ENCODE results near the gene PHLPP2. TPM values are rescaled to one million over a fixed set of nuclear protein-coding genes. Genes with fewer than 3 reads are reported as not detected.

PHLPP2 gene
- total RNA-seq, 1 donor from 2014 or later = 8.4 TPM

DNA sequence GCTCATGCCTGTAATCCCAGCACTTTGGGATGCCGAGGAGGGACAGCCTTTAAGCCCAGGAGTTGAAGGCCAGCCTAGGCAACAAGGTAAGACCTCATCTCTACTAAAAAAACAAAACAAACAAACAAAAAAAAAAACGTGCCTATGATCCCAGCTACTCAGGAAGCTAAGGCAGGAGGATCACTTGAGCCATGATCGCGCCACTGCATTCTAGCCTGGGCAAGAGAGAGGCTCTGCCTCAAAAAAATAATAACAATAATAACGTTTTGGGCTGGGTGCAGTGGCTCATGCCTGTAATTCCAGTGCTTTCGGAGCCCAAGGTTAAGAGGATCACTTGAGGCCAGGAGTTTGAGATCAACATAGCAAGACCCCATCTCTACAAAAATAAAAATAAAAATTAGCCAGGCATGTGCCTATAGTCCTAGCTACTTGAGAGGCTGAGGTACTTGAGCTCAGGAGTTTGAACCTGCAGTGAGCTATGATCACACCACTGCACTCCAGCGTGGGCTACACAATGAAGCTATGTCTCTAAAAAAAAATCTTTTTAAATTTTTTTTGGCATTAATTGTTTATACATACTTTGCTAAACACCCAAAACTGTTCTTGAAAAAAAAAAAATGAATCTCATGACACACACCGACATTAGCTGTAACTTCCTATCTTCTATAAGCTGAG, 3.3 kb downstream of the PHLPP2 start:
- no peaks in the 10 kb centered on the region for H3K36me3 ChIP-seq
- H3K27ac ChIP-seq = no peak overlapping the region
- no peak for DNase-seq (ENCODE audit: low spot score in 2 of 2)
- no peaks in the 10 kb centered on the region for H3K27me3 ChIP-seq
- TF ChIP-seq, protein P1, sequence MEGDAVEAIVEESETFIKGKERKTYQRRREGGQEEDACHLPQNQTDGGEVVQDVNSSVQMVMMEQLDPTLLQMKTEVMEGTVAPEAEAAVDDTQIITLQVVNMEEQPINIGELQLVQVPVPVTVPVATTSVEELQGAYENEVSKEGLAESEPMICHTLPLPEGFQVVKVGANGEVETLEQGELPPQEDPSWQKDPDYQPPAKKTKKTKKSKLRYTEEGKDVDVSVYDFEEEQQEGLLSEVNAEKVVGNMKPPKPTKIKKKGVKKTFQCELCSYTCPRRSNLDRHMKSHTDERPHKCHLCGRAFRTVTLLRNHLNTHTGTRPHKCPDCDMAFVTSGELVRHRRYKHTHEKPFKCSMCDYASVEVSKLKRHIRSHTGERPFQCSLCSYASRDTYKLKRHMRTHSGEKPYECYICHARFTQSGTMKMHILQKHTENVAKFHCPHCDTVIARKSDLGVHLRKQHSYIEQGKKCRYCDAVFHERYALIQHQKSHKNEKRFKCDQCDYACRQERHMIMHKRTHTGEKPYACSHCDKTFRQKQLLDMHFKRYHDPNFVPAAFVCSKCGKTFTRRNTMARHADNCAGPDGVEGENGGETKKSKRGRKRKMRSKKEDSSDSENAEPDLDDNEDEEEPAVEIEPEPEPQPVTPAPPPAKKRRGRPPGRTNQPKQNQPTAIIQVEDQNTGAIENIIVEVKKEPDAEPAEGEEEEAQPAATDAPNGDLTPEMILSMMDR (IDR thresholded peaks at IDR 0.05) = no peak
- H3K4me1 ChIP-seq = peaks cover 0 to 10% of the 10 kb centered on the region in 2 donors
- H3K4me3 ChIP-seq = no peak overlapping the region
- intact Hi-C loops (cut with DNase I) = loop anchor here (10.0 kb wide), 1 partner anchor 374 kb away; the partner anchor contains the start of genes DHX38 and TXNL4B
- no peaks in the 10 kb centered on the region for H3K9me3 ChIP-seq

DNA sequence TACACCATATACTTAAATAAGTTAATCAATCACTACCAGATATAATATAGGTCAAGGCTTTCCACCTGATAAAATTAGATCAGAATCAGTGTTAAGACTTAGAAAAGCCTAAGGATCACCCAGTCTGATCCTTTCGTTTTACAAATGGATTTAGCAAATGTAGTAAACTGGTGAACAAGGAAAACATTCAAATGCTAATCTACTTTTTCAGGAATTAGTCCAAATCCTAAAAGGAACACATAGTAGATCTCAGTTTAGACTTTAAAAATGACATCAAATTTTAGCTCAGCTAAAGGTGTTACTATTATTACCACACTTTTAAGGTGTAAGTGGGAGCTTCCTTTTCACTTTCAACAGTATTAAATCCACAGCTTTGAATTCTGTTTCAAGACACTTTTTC, 12.0 kb downstream of the PHLPP2 start:
- Histone ChIP-seq H3K4me3 (no peak overlapping the region), H3K9me3 (no peaks in the 10 kb centered on the region), H3K27ac (no peak overlapping the region), H3K36me3 (peaks cover 0 to 8% of the 10 kb centered on the region in 2 donors), H3K4me1 (no peaks in the 10 kb centered on the region), H3K27me3 (no peaks in the 10 kb centered on the region)
- DNase-seq (ENCODE audit: low spot score in 2 of 2) = no peak
- TF ChIP-seq, protein P1 (IDR thresholded peaks at IDR 0.05) = no peak
- intact Hi-C loops (cut with DNase I) = no loop called here

DNA sequence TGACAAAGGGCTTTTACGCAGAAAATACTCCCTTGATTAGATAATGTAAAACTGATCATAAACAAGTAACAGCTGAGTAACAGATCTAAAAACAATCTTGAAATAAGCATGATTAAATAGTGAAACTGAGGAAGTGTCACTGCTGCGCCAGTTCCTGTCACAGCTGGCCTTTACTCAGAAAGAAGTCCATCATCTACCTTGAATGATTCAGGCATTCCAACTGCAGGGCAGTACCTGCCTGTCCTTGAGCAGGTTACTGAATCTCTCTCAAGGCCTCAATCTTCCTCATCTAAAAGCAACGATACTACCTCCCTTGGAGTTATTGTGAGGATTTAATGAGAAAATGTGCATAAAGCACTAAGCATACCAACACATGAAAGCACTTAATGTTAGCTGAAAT, 12.7 kb downstream of the PHLPP2 start:
- H3K27me3 ChIP-seq = no peaks in the 10 kb centered on the region
- intact Hi-C loops (cut with DNase I) = no loop called here
- no peaks in the 10 kb centered on the region for H3K9me3 ChIP-seq
- H3K27ac ChIP-seq = no peak overlapping the region
- DNase-seq (ENCODE audit: low spot score in 2 of 2) = no peak
- TF ChIP-seq, protein P1 (IDR thresholded peaks at IDR 0.05) = no peak
- peaks cover 0 to 8% of the 10 kb centered on the region in 2 donors for H3K36me3 ChIP-seq
- H3K4me1 ChIP-seq = no peaks in the 10 kb centered on the region
- H3K4me3 ChIP-seq = no peak overlapping the region

DNA sequence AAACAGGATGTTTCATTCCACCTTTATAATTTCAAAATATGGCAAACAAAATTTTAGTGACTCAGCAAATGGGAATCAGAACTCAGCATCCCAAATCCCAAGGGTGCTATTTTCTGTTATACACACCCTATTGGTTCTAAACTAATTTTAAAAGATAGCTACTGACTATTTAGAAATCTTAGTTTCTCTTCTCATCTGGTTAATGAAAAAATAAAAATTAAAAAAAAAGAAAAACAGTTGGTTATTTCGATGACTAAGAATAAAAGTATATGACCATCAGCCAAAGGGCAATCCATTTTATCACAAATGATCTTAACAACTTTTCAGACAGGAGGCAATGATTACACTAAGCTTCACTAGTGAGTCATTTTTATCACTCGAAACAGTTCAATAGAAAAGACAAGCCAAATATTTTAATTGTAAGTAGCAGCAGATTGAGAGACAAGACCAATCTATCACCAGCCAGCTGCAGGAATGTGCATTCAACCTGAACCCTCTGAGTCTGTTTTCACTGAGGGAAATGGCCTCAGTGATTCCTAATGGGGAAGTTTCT, 15.2 kb downstream of the PHLPP2 start:
- DNase-seq (ENCODE audit: low spot score in 2 of 2) = no peak
- no peaks in the 10 kb centered on the region for H3K9me3 ChIP-seq
- intact Hi-C loops (cut with DNase I) = no loop called here
- no peaks in the 10 kb centered on the region for H3K27me3 ChIP-seq
- H3K4me3 ChIP-seq = no peak overlapping the region
- TF ChIP-seq, protein P1 (IDR thresholded peaks at IDR 0.05) = no peak
- H3K27ac ChIP-seq = no peak overlapping the region
- H3K4me1 ChIP-seq = no peaks in the 10 kb centered on the region
- peaks cover 0 to 8% of the 10 kb centered on the region in 2 donors for H3K36me3 ChIP-seq

DNA sequence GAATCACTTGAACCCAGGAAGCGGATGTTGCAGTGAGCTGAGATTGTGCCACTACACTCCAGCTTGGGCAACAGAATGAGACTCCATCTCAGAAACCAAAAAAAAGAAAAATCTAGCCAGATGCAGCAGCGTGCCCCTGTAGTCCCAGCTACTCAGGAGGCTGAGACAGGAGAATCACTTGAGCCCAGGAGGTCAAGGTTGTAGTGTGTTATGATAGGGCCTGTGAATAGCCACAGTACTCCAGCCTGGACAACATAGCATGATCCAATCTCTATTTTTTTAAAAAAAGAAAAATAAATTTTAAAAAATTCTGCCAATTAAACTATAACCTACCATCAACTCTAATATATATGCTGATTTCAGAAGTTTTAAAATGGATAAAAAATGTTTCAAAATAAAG, 15.8 kb downstream of the PHLPP2 start:
- no peaks in the 10 kb centered on the region for H3K27me3 ChIP-seq
- TF ChIP-seq, protein P1 (IDR thresholded peaks at IDR 0.05) = no peak
- DNase-seq (ENCODE audit: low spot score in 2 of 2) = no peak
- H3K36me3 ChIP-seq = peaks cover 0 to 5% of the 10 kb centered on the region in 2 donors
- no peaks in the 10 kb centered on the region for H3K9me3 ChIP-seq
- no peaks in the 10 kb centered on the region for H3K4me1 ChIP-seq
- intact Hi-C loops (cut with DNase I) = no loop called here
- no peak overlapping the region for H3K4me3 ChIP-seq
- no peak overlapping the region for H3K27ac ChIP-seq

Data from ascending aorta (tissue), 2 donors.